HG02938 (cell line): Measurements from ENCODE around the gene HERC2.

ENCODE experiments used
- ATAC-seq: cut with Tn5 transposase; IDR thresholded peaks from one replicate; pipeline ENCODE4 v1.9.1; 2021; ENCODE audit warnings: mild to moderate bottlenecking, moderate library complexity; ENCODE audit not compliant: unreplicated experiment

HERC2 gene

DNA sequence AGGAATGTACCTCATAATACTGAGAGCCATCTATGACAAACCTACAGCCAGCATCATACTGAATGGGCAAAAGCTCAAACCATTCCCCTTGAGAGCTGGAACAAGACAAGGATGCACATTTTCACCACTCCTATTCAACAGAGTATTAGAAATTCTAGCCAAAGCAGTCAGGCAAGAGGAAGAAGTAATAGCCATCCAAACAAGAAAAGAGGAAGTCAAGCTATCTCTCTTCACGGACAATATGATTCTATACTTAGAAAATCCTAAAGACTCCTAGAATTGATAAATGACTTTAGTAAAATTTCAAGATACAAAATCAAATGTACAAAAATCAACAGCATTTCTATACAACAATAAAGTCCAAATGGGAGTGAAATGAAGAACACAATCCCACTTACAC is 253.0 kb downstream of the HERC2 start:
- no peak for ATAC-seq

GRCh38 chr15:28066231-28066630 is 255.7 kb downstream of the HERC2 start:
- no peak for ATAC-seq
